KMS-11 (cell line): ENCODE measurements around the gene MRGPRX1.

Experiments
- H2AFZ ChIP-seq: fragments of 200-600 bp; sonication (generic); 2 replicates; pipeline ENCODE4 v1.6.1; 2016; ENCODE audit warnings: antibody characterized with exemption, mixed run types, low read depth
- H3K27ac ChIP-seq: fragments of 200-600 bp; sonication (generic); 2 replicates; pipeline ENCODE4 v1.6.1; 2016; ENCODE audit warnings: mild to moderate bottlenecking, mixed run types
- H3K27me3 ChIP-seq: fragments of 200-600 bp; sonication (generic); 2 replicates; pipeline ENCODE4 v1.6.1; 2017; ENCODE audit warnings: mild to moderate bottlenecking, low read depth, mixed run types, moderate library complexity; ENCODE audit not compliant: insufficient read depth
- H3K36me3 ChIP-seq: fragments of 200-600 bp; sonication (generic); 2 replicates; pipeline ENCODE4 v1.6.1; 2017; ENCODE audit warnings: mild to moderate bottlenecking, mixed run types; ENCODE audit not compliant: insufficient read depth
- H3K4me1 ChIP-seq: fragments of 200-600 bp; sonication (generic); 2 replicates; pipeline ENCODE4 v1.6.1; 2016; ENCODE audit warnings: mild to moderate bottlenecking, low read depth, mixed run types; ENCODE audit not compliant: poor library complexity, severe bottlenecking
- H3K4me2 ChIP-seq: fragments of 200-600 bp; sonication (generic); 2 replicates; pipeline ENCODE4 v1.7.0; 2016; ENCODE audit warnings: mild to moderate bottlenecking, mixed run types
- H3K4me3 ChIP-seq: fragments of 200-600 bp; sonication (generic); IDR thresholded peaks from 2 replicates; pipeline ENCODE4 v1.6.1; 2017; ENCODE audit warnings: low read depth, low read length, mixed read lengths; ENCODE audit not compliant: insufficient read depth
- H3K79me2 ChIP-seq: fragments of 200-600 bp; sonication (generic); 2 replicates; pipeline ENCODE4 v1.6.1; 2016; ENCODE audit warnings: low read depth, mixed run types; ENCODE audit not compliant: insufficient read depth
- H3K9ac ChIP-seq: fragments of 200-600 bp; sonication (generic); 2 replicates; pipeline ENCODE4 v1.6.1; 2016; ENCODE audit warnings: mild to moderate bottlenecking, mixed run types
- H4K20me1 ChIP-seq: fragments of 200-600 bp; sonication (generic); 2 replicates; pipeline ENCODE4 v1.6.1; 2016; ENCODE audit warnings: mild to moderate bottlenecking, mixed run types; ENCODE audit not compliant: insufficient read depth
- CTCF ChIP-seq: fragments of 200-600 bp; sonication (generic); conservative IDR thresholded peaks from 2 replicates; pipeline ENCODE4 v1.6.1; 2017; ENCODE audit warnings: low read depth, mild to moderate bottlenecking, antibody characterized with exemption, low read length, moderate library complexity, mixed read lengths

The MRGPRX1 gene

GRCh38 chr11:18974192-18974591 is 35.0 kb upstream of the MRGPRX1 start:
- no peak overlapping the region for H3K9ac ChIP-seq
- H3K27me3 ChIP-seq: no peaks in the 10 kb centered on the region
- no peaks in the 10 kb centered on the region for H3K36me3 ChIP-seq
- TF ChIP-seq CTCF: no peak
- H3K4me3 ChIP-seq: no peak overlapping the region
- H2AFZ ChIP-seq: no peak overlapping the region
- no peaks in the 10 kb centered on the region for H3K4me1 ChIP-seq
- H4K20me1 ChIP-seq: no peaks in the 10 kb centered on the region
- H3K27ac ChIP-seq: no peak overlapping the region
- no peak overlapping the region for H3K4me2 ChIP-seq
- no peaks in the 10 kb centered on the region for H3K79me2 ChIP-seq

GRCh38 chr11:18972336-18972735 is 33.1 kb upstream of the MRGPRX1 start:
- Histone ChIP-seq H2AFZ (no peak overlapping the region), H3K4me2 (no peak overlapping the region), H3K4me1 (no peaks in the 10 kb centered on the region), H3K36me3 (no peaks in the 10 kb centered on the region), H3K27me3 (no peaks in the 10 kb centered on the region), H3K4me3 (no peak overlapping the region), H3K27ac (no peak overlapping the region), H3K9ac (no peak overlapping the region), H3K79me2 (no peaks in the 10 kb centered on the region), H4K20me1 (no peaks in the 10 kb centered on the region)
- TF ChIP-seq CTCF: no peak

GRCh38 chr11:18969720-18970119 is 30.5 kb upstream of the MRGPRX1 start:
- no peak for TF ChIP-seq CTCF
- Histone ChIP-seq H3K4me3 (no peak overlapping the region), H4K20me1 (no peaks in the 10 kb centered on the region), H3K4me1 (no peaks in the 10 kb centered on the region), H3K27me3 (no peaks in the 10 kb centered on the region), H3K79me2 (no peaks in the 10 kb centered on the region), H3K27ac (no peak overlapping the region), H3K4me2 (no peak overlapping the region), H2AFZ (no peak overlapping the region), H3K9ac (no peak overlapping the region), H3K36me3 (no peaks in the 10 kb centered on the region)

- H3K4me1 ChIP-seq: no peaks in the 10 kb centered on the region
- no peak overlapping the region for H3K4me3 ChIP-seq
- no peaks in the 10 kb centered on the region for H4K20me1 ChIP-seq
- no peak overlapping the region for H2AFZ ChIP-seq
- no peak overlapping the region for H3K4me2 ChIP-seq
- H3K9ac ChIP-seq: no peak overlapping the region
- H3K27me3 ChIP-seq: no peaks in the 10 kb centered on the region
- H3K79me2 ChIP-seq: no peaks in the 10 kb centered on the region
- TF ChIP-seq CTCF: no peak
- no peak overlapping the region for H3K27ac ChIP-seq
- no peaks in the 10 kb centered on the region for H3K36me3 ChIP-seq
Measured at GRCh38 chr11:18958221-18958910, 19.2 kb upstream of the MRGPRX1 start.
